ENCODE results near the gene COMMD1. TPM values are rescaled to one million over a fixed set of nuclear protein-coding genes. Genes with fewer than 3 reads are reported as not detected.

The COMMD1 gene
- total and polyA plus RNA-seq, 2 donors (not counting 3 experiments of a cell fraction or from before 2014, with no cell fraction given): 39.5 to 57.1 TPM

DNA sequence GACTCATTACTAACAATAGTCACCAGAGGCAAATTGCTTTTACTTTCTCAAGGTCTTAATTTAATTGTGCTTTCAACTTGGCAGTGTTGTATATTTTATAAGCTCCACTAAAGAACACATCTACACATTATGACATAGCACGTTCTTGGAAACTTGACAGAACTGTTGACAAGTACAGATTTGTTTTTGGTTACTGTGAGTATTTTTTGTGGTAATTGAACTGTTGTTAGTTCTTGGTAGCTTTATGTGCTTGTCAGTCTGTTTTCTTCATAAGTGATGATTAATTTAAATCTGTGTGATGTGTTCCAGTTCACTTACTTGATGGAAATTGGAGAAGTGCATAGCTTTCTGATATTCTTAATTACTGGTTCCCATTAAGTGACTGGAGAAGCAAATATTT is 63.9 kb downstream of the COMMD1 start:
- no peaks in the 10 kb centered on the region for H3K4me1 ChIP-seq (ENCODE audit: control insufficient read depth, extremely low read depth, insufficient read depth, low read length)
- H3K27me3 ChIP-seq (ENCODE audit: control insufficient read depth in 2 of 2, insufficient read depth in 2 of 2, low read length in 2 of 2): no peaks in the 10 kb centered on the region
- dilution Hi-C loops (cut with MboI; ENCODE audit: extremely low pct_ligation_motif_present, low sequenced_read_pairs): no loop called here
- no peaks in the 10 kb centered on the region for H3K79me2 ChIP-seq (ENCODE audit: control insufficient read depth, insufficient read depth, low read length)
- H4K20me1 ChIP-seq (replicated peaks; ENCODE audit: control insufficient read depth, extremely low read depth, insufficient read depth, low read length): no peaks in the 10 kb centered on the region
- POLR2A ChIA-PET: no interaction called here
- no peak overlapping the region for H2AFZ ChIP-seq (ENCODE audit: low read depth, low read length)
- no peak overlapping the region for H3K27ac ChIP-seq (ENCODE audit: insufficient read depth, low read depth, low read length)
- H3K9me3 ChIP-seq (replicated peaks; ENCODE audit: control insufficient read depth, insufficient read depth, low read length): no peaks in the 10 kb centered on the region
- no peaks in the 10 kb centered on the region for H3K36me3 ChIP-seq (ENCODE audit: control insufficient read depth in 2 of 2, extremely low read depth in 1 of 2, insufficient read depth in 2 of 2, low read length in 2 of 2)
- no peak overlapping the region for H3K9ac ChIP-seq (replicated peaks; ENCODE audit: extremely low read depth, insufficient read depth, low read length)
- intact Hi-C loops (cut with micrococcal nuclease): no loop called here
- no peak for DNase-seq (ENCODE audit: low read depth, low spot score)
- no peaks in the 10 kb centered on the region for H3K9me1 ChIP-seq (replicated peaks; ENCODE audit: control insufficient read depth, extremely low read depth, insufficient read depth, low read length)
- no TSS peak for BruUV-seq (replicated peaks)
- H3K4me3 ChIP-seq (replicated peaks in 1 of 3; ENCODE audit: insufficient read depth in 1 of 3, low read depth in 1 of 3, low read length in 3 of 3): no peak overlapping the region
- H3K4me2 ChIP-seq (ENCODE audit: insufficient read depth, low read length): no peak overlapping the region
- TF ChIP-seq MYC (IDR thresholded peaks at IDR 0.05; ENCODE audit: low read depth, low read length) (no peak), FOS (IDR thresholded peaks at IDR 0.05; ENCODE audit: borderline replicate concordance, insufficient read depth, low read length) (no peak), GATA2 (IDR thresholded peaks at IDR 0.05; ENCODE audit: insufficient read depth, insufficient read length, low read depth, low read length) (no peak)
- CTCF ChIA-PET: interaction anchor here (0.7 to 1.4 kb wide), 3 partner anchors 24 to 91 kb away, joined by 3 to 6 read pairs (median 3); no protein-coding TSS in a partner anchor
- FAIRE-seq: no peak

- ChIA-PET CTCF (interaction anchor here (0.6 to 0.7 kb wide), 2 partner anchors 12 to 18 kb away, joined by 3 read pairs; no protein-coding TSS in a partner anchor), POLR2A (no interaction called here)
- no peak for FAIRE-seq
These were observed 65.5 kb downstream of the COMMD1 start for GRCh38 chr2:61970807-61971556.

More at GRCh38 chr2:61970807-61971556, 65.5 kb downstream of the COMMD1 start:
- H3K79me2 ChIP-seq (ENCODE audit: control insufficient read depth, insufficient read depth, low read length): no peaks in the 10 kb centered on the region
- no peak overlapping the region for H3K27ac ChIP-seq (ENCODE audit: insufficient read depth, low read depth, low read length)
- H3K9me3 ChIP-seq (replicated peaks; ENCODE audit: control insufficient read depth, insufficient read depth, low read length): no peaks in the 10 kb centered on the region
- H3K4me3 ChIP-seq (replicated peaks in 1 of 3; ENCODE audit: insufficient read depth in 1 of 3, low read depth in 1 of 3, low read length in 3 of 3): no peak overlapping the region
- dilution Hi-C loops (cut with MboI; ENCODE audit: extremely low pct_ligation_motif_present, low sequenced_read_pairs) (no loop called here), intact Hi-C loops (cut with micrococcal nuclease) (no loop called here)
- no peaks in the 10 kb centered on the region for H4K20me1 ChIP-seq (replicated peaks; ENCODE audit: control insufficient read depth, extremely low read depth, insufficient read depth, low read length)
- no peak overlapping the region for H3K9ac ChIP-seq (replicated peaks; ENCODE audit: extremely low read depth, insufficient read depth, low read length)
- no peaks in the 10 kb centered on the region for H3K9me1 ChIP-seq (replicated peaks; ENCODE audit: control insufficient read depth, extremely low read depth, insufficient read depth, low read length)
- H3K4me2 ChIP-seq (ENCODE audit: insufficient read depth, low read length): no peak overlapping the region
- H3K27me3 ChIP-seq (ENCODE audit: control insufficient read depth in 2 of 2, insufficient read depth in 2 of 2, low read length in 2 of 2): no peaks in the 10 kb centered on the region
- H3K4me1 ChIP-seq (ENCODE audit: control insufficient read depth, extremely low read depth, insufficient read depth, low read length): no peaks in the 10 kb centered on the region
- H3K36me3 ChIP-seq (ENCODE audit: control insufficient read depth in 2 of 2, extremely low read depth in 1 of 2, insufficient read depth in 2 of 2, low read length in 2 of 2): no peaks in the 10 kb centered on the region
- BruUV-seq (replicated peaks): no TSS peak
- no peak for DNase-seq (ENCODE audit: low read depth, low spot score)
- TF ChIP-seq CTCF (IDR thresholded peaks at IDR 0.05; ENCODE audit: extremely low read depth in 1 of 2, insufficient read depth in 1 of 2, low read depth in 1 of 2, low read length in 2 of 2) (no peak), POLR2A (IDR thresholded peaks at IDR 0.05; ENCODE audit: low read depth, low read length) (no peak), POLR2AphosphoS5 (IDR thresholded peaks at IDR 0.05; ENCODE audit: insufficient read depth, low read depth, low read length) (no peak), GATA2 (IDR thresholded peaks at IDR 0.05; ENCODE audit: insufficient read depth, insufficient read length, low read depth, low read length) (no peak)
- H2AFZ ChIP-seq (ENCODE audit: low read depth, low read length): no peak overlapping the region
